ENCODE data around the gene MORC3.
"Not testable (repeated sequence)": the region's sequence is repeated elsewhere in the genome, so short reads cannot be mapped to it uniquely, and the experiment has no call there.

MORC3 gene

GRCh38 chr21:36319767-36320420 is at the start of gene MORC3:
MORC3 (plus strand) TSS chr21:36320197; CDS start chr21:36320265, 68 bp downstream.
- DNase-seq = peak; percentile 99

GRCh38 chr21:36270786-36271695 is 49.0 kb upstream of the MORC3 start:
- DNase-seq = not testable (repeated sequence)

- no peak for DNase-seq
These were observed 45.9 kb upstream of the MORC3 start for GRCh38 chr21:36274128-36274527.

- peak; percentile 67 for DNase-seq
These were observed 37.3 kb upstream of the MORC3 start for GRCh38 chr21:36282568-36283230.

GRCh38 chr21:36283231-36283622 is 36.8 kb upstream of the MORC3 start:
- not testable (repeated sequence) for DNase-seq

GRCh38 chr21:36288651-36289243 is 31.2 kb upstream of the MORC3 start:
- no peak for DNase-seq

- DNase-seq = no peak
These were observed 28.5 kb upstream of the MORC3 start for GRCh38 chr21:36291509-36291908.

- DNase-seq = no peak
These were observed 22.5 kb upstream of the MORC3 start for GRCh38 chr21:36297406-36297937.

- DNase-seq = no peak
These were observed 21.9 kb upstream of the MORC3 start for GRCh38 chr21:36297938-36298572.

- DNase-seq = no peak
These were observed 13.0 kb upstream of the MORC3 start for GRCh38 chr21:36306872-36307534.

- DNase-seq = no peak
These were observed 10.0 kb upstream of the MORC3 start for GRCh38 chr21:36310016-36310415.

GRCh38 chr21:36313446-36313845 is 6.6 kb upstream of the MORC3 start:
- not testable (repeated sequence) for DNase-seq

- DNase-seq = not testable (repeated sequence)
These were observed 4.0 kb upstream of the MORC3 start for GRCh38 chr21:36316045-36316444.

GRCh38 chr21:36316872-36317484 is 3.0 kb upstream of the MORC3 start:
- DNase-seq = no peak

GRCh38 chr21:36319406-36319766 is 611 bp upstream of the MORC3 start:
- not testable (repeated sequence) for DNase-seq

GRCh38 chr21:36320421-36321324 is 676 bp downstream of the MORC3 start:
- peak; percentile 59 for DNase-seq

GRCh38 chr21:36321325-36322082 is 1.5 kb downstream of the MORC3 start:
- DNase-seq = peak; percentile 29

- no peak for DNase-seq
These were observed 2.1 kb downstream of the MORC3 start for GRCh38 chr21:36322083-36322424.

- DNase-seq = peak; percentile 26
These were observed 3.0 kb downstream of the MORC3 start for GRCh38 chr21:36323032-36323431.
